Osteoblast (primary cell): ENCODE data around the gene POT1. TPM values are rescaled to one million over a fixed set of nuclear protein-coding genes. Genes with fewer than 3 reads are reported as not detected.

Experiments
- DNase-seq: peaks from one replicate; pipeline ENCODE4 v3.0.0; 2011; ENCODE audit warnings: low spot score, mixed read lengths; ENCODE audit not compliant: insufficient read length; ENCODE audit errors: missing footprints
- H2AFZ ChIP-seq: 2 replicates; pipeline ENCODE4 v1.6.0; 2011; ENCODE audit warnings: mild to moderate bottlenecking, low read length
- H3K27ac ChIP-seq: 2 replicates; pipeline ENCODE4 v1.5.1; 2011; ENCODE audit warnings: mild to moderate bottlenecking, low read depth, low read length, moderate library complexity
- H3K27me3 ChIP-seq: 2 replicates; pipeline ENCODE4 v1.6.0; 2012; ENCODE audit warnings: mild to moderate bottlenecking, control low read depth, inconsistent platforms, low read length, moderate library complexity; ENCODE audit not compliant: insufficient read depth
- H3K36me3 ChIP-seq: 2 replicates; pipeline ENCODE4 v1.5.1; 2011; ENCODE audit warnings: mild to moderate bottlenecking, low read length, control low read depth, moderate library complexity; ENCODE audit not compliant: insufficient read depth
- H3K4me1 ChIP-seq: 2 replicates; pipeline ENCODE4 v1.5.1; 2011; ENCODE audit warnings: mild to moderate bottlenecking, low read length, control low read depth, moderate library complexity; ENCODE audit not compliant: insufficient read depth
- H3K4me2 ChIP-seq: 2 replicates; pipeline ENCODE4 v1.6.0; 2011; ENCODE audit warnings: mild to moderate bottlenecking, low read length; ENCODE audit not compliant: insufficient read depth
- H3K4me3 ChIP-seq: fragments of 200-600 bp; sonication (generic); 3 replicates; pipeline ENCODE4 v1.5.1; 2012; ENCODE audit warnings: mild to moderate bottlenecking, low read length, inconsistent platforms; ENCODE audit not compliant: insufficient read depth
- H3K79me2 ChIP-seq: 2 replicates; pipeline ENCODE4 v1.6.0; 2012; ENCODE audit warnings: mild to moderate bottlenecking, low read length, control low read depth, inconsistent platforms; ENCODE audit not compliant: insufficient read depth
- H3K9me3 ChIP-seq: 2 replicates; pipeline ENCODE4 v1.5.1; 2011; ENCODE audit warnings: low read depth, low read length, control low read depth
- H4K20me1 ChIP-seq: 2 replicates; pipeline ENCODE4 v1.6.0; 2012; ENCODE audit warnings: mild to moderate bottlenecking, low read length, control low read depth; ENCODE audit not compliant: insufficient read depth
- CTCF ChIP-seq: IDR thresholded peaks from 2 replicates; pipeline ENCODE4 v1.5.1; 2011; ENCODE audit warnings: mild to moderate bottlenecking, low read depth, low read length, moderate library complexity; ENCODE audit errors: extremely low read depth
- total RNA-seq: library from RNA; depleted of rRNA; stranded (reverse); fragments of >200 nt; gene quantifications from 2 replicates; pipeline ENCODE4 v1.2.3, GENCODE V29; 2012

POT1 gene
- total RNA-seq, 1 donor, result 23.5 TPM

- H3K27ac ChIP-seq, result no peak overlapping the region
- no peaks in the 10 kb centered on the region for H3K36me3 ChIP-seq
- no peaks in the 10 kb centered on the region for H3K27me3 ChIP-seq
- no peak overlapping the region for H3K4me2 ChIP-seq
- no peak for TF ChIP-seq CTCF
- no peaks in the 10 kb centered on the region for H3K9me3 ChIP-seq
- no peaks in the 10 kb centered on the region for H3K79me2 ChIP-seq
- no peaks in the 10 kb centered on the region for H4K20me1 ChIP-seq
- H3K4me1 ChIP-seq, result no peaks in the 10 kb centered on the region
- H3K4me3 ChIP-seq, result no peak overlapping the region
- H2AFZ ChIP-seq, result no peak overlapping the region
- DNase-seq, result no peak
These were observed 130.2 kb downstream of the POT1 start for GRCh38 chr7:124799448-124799847.

GRCh38 chr7:124796771-124797170 lies 132.9 kb downstream of the POT1 start:
- no peak for DNase-seq
- TF ChIP-seq CTCF, result no peak
- Histone ChIP-seq H3K4me3 (no peak overlapping the region), H4K20me1 (no peaks in the 10 kb centered on the region), H3K27ac (no peak overlapping the region), H3K9me3 (no peaks in the 10 kb centered on the region), H2AFZ (no peak overlapping the region), H3K36me3 (no peaks in the 10 kb centered on the region), H3K4me2 (no peak overlapping the region), H3K79me2 (no peaks in the 10 kb centered on the region), H3K4me1 (no peaks in the 10 kb centered on the region), H3K27me3 (no peaks in the 10 kb centered on the region)

- H3K4me1 ChIP-seq, result no peaks in the 10 kb centered on the region
- no peak overlapping the region for H3K27ac ChIP-seq
- H4K20me1 ChIP-seq, result no peaks in the 10 kb centered on the region
- TF ChIP-seq CTCF, result no peak
- H3K79me2 ChIP-seq, result no peaks in the 10 kb centered on the region
- H3K9me3 ChIP-seq, result no peaks in the 10 kb centered on the region
- H2AFZ ChIP-seq, result no peak overlapping the region
- no peak overlapping the region for H3K4me3 ChIP-seq
- no peak overlapping the region for H3K4me2 ChIP-seq
- DNase-seq, result no peak
- no peaks in the 10 kb centered on the region for H3K27me3 ChIP-seq
- no peaks in the 10 kb centered on the region for H3K36me3 ChIP-seq
These were observed 136.9 kb downstream of the POT1 start for GRCh38 chr7:124792696-124793095.

GRCh38 chr7:124792002-124792401 lies 137.6 kb downstream of the POT1 start:
- DNase-seq, result no peak
- no peak overlapping the region for H3K4me3 ChIP-seq
- H3K36me3 ChIP-seq, result no peaks in the 10 kb centered on the region
- no peaks in the 10 kb centered on the region for H3K9me3 ChIP-seq
- H3K4me2 ChIP-seq, result no peak overlapping the region
- H3K27ac ChIP-seq, result no peak overlapping the region
- H4K20me1 ChIP-seq, result no peaks in the 10 kb centered on the region
- no peaks in the 10 kb centered on the region for H3K79me2 ChIP-seq
- no peak overlapping the region for H2AFZ ChIP-seq
- no peaks in the 10 kb centered on the region for H3K4me1 ChIP-seq
- TF ChIP-seq CTCF, result no peak
- H3K27me3 ChIP-seq, result no peaks in the 10 kb centered on the region
